Left lung (tissue), 10 donors: ENCODE results near the gene UPP1. TPM values are rescaled to one million over a fixed set of nuclear protein-coding genes. Genes with fewer than 3 reads are reported as not detected.

Source experiments
- ATAC-seq: fragments of 200-7000 bp; cut with Tn5 transposase; one replicate; pipeline ENCODE4 v1.9.1; 2020; ENCODE audit warnings: moderate library complexity
- DNase-seq, 4 donors: peaks; one replicate each; pipeline ENCODE4 v3.0.0-alpha.2; 2013 to 2020
- H3K27ac ChIP-seq, 2 donors: fragments of 200-600 bp; sonication (generic) in 1 of 2; one replicate each; pipeline versions ENCODE4 v1.5.0 to v1.8.0; 2020 to 2021
- H3K27me3 ChIP-seq, 2 donors: fragments of 200-600 bp; sonication (generic) in 1 of 2; one replicate each; pipeline versions ENCODE4 v1.5.0 to v1.8.0; 2020 to 2021
- H3K36me3 ChIP-seq, 2 donors: fragments of 200-600 bp; sonication (generic) in 1 of 2; one replicate each; pipeline versions ENCODE4 v1.5.0 to v1.8.0; 2020 to 2021
- H3K4me1 ChIP-seq, 2 donors: fragments of 200-600 bp; one replicate each; pipeline ENCODE4 v1.8.0; 2021
- H3K4me3 ChIP-seq, 2 donors: fragments of 200-600 bp; sonication (generic) in 1 of 2; one replicate each; pipeline versions ENCODE4 v1.5.0 to v1.8.0; 2020 to 2021; ENCODE audit warnings: mild to moderate bottlenecking in 1 of 2
- H3K9me3 ChIP-seq, 2 donors: fragments of 200-600 bp; sonication (generic) in 1 of 2; one replicate each; pipeline versions ENCODE4 v1.5.0 to v1.8.0; 2020 to 2021
- intact Hi-C, 2 donors: fragments of 100-400 bp; cut with DNase I; formaldehyde crosslinking; loops; one replicate each; pipeline versions ENCODE4 v1.11.2 to v1.14.2; 2022
- polyA plus RNA-seq, 6 donors: library from polyadenylated mRNA; unstranded; fragments of 120-200 nt; gene quantifications; one replicate each; pipeline ENCODE4 v1.2.1, GENCODE V29; 2013; ENCODE audit not compliant: insufficient read length in 6 of 6
- total RNA-seq, 2 donors: library from RNA; stranded (reverse); fragmentation: NEBNext Ultra II Directional; extraction: Animal tissue kit (Norgen Biotek cat#: 25700); gene quantifications; one replicate each; pipeline ENCODE4 v1.2.1, GENCODE V29; 2021
- TF ChIP-seq, protein P1 (sequence below), 2 donors: fragments of 200-600 bp; sonication (generic) in 1 of 2; IDR thresholded peaks; one replicate each; pipeline versions ENCODE4 v1.5.0 to v1.8.0; 2021; ENCODE audit warnings: antibody characterized with exemption in 2 of 2
- donor health status: DM: no; HTN: yes; CAD: no.
- donor health status: DM: no; HTN: no; CAD: no.

UPP1 gene
- total and polyA plus RNA-seq, 8 donors: 8.8 to 79.3 (median 9.7) TPM

DNA sequence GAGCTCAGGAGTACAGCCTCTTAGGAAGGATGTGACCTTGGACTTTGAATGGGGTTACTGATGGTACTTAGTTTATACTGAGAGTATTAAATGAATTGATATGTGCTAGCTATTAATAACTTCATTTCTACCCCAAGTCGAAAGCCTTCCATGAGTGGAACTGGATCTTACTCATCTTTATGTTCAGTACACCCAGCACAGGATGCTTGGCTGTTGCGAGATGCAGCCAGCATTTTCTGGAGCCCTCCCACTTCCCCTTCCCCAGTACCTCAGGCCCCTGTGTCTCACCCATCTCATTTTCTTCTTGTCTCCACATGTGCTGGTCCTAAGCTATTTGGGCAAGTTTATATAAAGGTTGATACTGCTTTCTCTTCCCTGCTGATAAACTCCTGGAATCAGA, 7.2 kb downstream of the UPP1 start:
- Histone ChIP-seq H3K4me1 (peaks cover 4 to 91% of the 10 kb centered on the region in 2 donors), H3K4me3 (peak overlapping the region in 1 of 2 donors; percentile 13)
- DNase-seq: no peak

DNA sequence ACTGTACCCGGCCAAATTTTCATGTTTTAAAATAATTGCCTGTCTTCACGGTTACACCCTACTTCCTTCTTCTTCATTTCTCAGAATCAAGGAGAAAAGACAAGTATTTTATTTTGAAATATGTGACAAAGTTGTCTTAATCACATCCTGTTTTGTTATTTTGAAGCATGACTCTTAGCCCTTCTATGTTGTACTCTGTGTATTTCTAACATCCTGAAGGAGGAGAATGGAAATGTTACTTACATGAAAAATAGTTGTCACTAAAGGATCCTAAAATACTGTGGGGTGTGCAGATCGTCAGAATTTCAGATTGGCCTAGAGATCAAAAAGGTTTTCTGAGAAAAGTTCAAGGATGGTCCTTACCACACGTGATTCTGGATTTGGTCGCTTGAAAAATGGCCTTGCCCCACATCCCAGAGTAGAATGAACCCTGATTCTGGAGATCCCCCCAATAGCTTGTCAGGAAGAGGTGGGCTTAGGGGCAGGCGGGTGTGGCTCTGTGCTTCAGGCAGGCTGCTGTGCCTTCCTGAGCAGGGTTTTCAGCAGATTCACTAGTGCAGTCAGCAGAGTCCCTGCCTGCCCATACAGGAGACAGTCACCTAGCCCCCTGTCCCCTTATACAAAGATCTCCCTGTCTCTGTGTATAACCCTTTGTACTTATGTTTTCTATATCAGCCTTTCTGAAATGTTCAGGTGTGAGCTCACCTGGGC, 8.6 kb downstream of the UPP1 start:
- ATAC-seq: peak; percentile 32
- Histone ChIP-seq H3K36me3 (peaks cover 0 to 95% of the 10 kb centered on the region in 2 donors), H3K27ac (peak overlapping the region; percentile 35 to 85), H3K27me3 (no peaks in the 10 kb centered on the region), H3K4me3 (peak overlapping the region in 1 of 2 donors; percentile 13), H3K9me3 (no peaks in the 10 kb centered on the region), H3K4me1 (peaks cover 4 to 77% of the 10 kb centered on the region in 2 donors)
- TF ChIP-seq, protein P1, sequence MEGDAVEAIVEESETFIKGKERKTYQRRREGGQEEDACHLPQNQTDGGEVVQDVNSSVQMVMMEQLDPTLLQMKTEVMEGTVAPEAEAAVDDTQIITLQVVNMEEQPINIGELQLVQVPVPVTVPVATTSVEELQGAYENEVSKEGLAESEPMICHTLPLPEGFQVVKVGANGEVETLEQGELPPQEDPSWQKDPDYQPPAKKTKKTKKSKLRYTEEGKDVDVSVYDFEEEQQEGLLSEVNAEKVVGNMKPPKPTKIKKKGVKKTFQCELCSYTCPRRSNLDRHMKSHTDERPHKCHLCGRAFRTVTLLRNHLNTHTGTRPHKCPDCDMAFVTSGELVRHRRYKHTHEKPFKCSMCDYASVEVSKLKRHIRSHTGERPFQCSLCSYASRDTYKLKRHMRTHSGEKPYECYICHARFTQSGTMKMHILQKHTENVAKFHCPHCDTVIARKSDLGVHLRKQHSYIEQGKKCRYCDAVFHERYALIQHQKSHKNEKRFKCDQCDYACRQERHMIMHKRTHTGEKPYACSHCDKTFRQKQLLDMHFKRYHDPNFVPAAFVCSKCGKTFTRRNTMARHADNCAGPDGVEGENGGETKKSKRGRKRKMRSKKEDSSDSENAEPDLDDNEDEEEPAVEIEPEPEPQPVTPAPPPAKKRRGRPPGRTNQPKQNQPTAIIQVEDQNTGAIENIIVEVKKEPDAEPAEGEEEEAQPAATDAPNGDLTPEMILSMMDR (IDR thresholded peaks at IDR 0.05): no peak
- intact Hi-C loops: no loop called here
- DNase-seq: no peak

More for the DNA sequence above, 7.2 kb downstream of the UPP1 start:
- Histone ChIP-seq H3K27me3 (no peaks in the 10 kb centered on the region), H3K27ac (peak overlapping the region; percentile 35 to 85), H3K36me3 (peaks cover 0 to 95% of the 10 kb centered on the region in 2 donors), H3K9me3 (no peaks in the 10 kb centered on the region)
- peak; percentile 48 for ATAC-seq
- TF ChIP-seq, protein P1 (IDR thresholded peaks at IDR 0.05): no peak
- intact Hi-C loops: no loop called here

DNA sequence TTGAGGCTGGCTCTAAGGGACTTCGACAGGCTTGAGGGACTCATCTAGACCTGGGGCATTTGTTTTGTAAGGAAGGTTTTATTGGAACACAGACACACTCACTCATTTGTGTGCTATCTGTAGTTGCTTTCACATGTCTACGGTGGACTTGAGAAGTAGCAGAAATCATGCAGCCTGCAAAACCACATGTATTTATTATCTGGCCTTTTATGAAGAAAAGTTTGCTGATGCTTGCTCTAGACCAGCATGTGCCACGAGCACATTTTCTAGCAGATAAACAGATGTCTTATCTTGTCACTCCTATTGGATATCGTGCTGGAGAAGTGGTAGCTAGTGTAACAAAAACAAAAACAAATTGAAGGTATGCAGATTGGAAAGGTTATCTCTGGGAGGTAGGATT, 9.8 kb downstream of the UPP1 start:
- DNase-seq (no peak), ATAC-seq (no peak)
- H3K4me1 ChIP-seq: peaks cover 4 to 65% of the 10 kb centered on the region in 2 donors
- intact Hi-C loops: no loop called here
- no peaks in the 10 kb centered on the region for H3K9me3 ChIP-seq
- H3K4me3 ChIP-seq: no peak overlapping the region
- peak overlapping the region in 1 of 2 donors; percentile 85 for H3K27ac ChIP-seq
- no peaks in the 10 kb centered on the region for H3K27me3 ChIP-seq
- H3K36me3 ChIP-seq: peaks cover 0 to 95% of the 10 kb centered on the region in 2 donors
- TF ChIP-seq, protein P1 (IDR thresholded peaks at IDR 0.05): no peak

DNA sequence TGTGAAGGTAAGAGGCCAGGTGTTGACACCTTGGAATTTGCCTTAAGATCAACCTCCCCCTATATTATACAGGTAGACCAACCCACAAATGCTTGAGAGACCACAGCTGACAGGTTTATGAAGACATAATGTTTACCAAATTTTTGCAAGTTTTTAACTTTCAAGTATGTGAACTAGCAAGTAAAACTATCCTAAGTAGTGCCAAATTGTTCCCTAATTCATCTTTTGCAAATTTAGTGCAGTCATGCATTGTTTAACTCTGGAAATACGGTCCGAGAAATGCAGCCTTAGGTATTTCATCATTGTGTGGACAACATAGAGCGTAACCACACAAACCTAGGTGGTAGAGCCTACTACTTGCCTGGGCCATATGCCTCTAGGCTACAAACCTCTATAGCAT, 10.7 kb downstream of the UPP1 start:
- H3K4me3 ChIP-seq: no peak overlapping the region
- H3K36me3 ChIP-seq: peaks cover 0 to 95% of the 10 kb centered on the region in 2 donors
- no peaks in the 10 kb centered on the region for H3K9me3 ChIP-seq
- ATAC-seq: no peak
- H3K27me3 ChIP-seq: no peaks in the 10 kb centered on the region
- TF ChIP-seq, protein P1 (IDR thresholded peaks at IDR 0.05): no peak
- intact Hi-C loops: loop anchor here in 1 of 2 donors (10.0 kb wide), 1 partner anchor 65 kb away; the partner anchor contains the start of gene C7orf57
- no peak for DNase-seq
- H3K27ac ChIP-seq: peak overlapping the region in 1 of 2 donors; percentile 85
- peaks cover 1 to 56% of the 10 kb centered on the region in 2 donors for H3K4me1 ChIP-seq

DNA sequence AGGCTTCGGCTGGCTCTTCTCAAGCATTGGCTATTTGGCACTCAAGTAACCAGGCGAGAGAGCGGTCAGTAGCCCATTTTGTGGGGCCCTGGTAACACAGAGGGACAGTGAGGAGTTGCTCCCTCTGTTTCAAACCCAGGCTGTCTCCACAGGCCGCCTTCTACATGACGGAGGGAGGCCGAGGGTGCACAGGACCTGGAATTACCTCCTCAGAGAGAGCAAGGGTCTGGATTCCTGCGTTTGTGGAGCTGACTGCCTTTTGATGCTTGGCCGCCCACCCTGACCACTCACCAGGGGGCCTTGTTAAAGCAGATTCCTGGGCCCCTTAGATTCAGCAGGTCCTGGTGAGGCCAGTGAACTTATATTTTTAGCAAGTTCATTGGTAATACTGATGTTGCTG, 12.3 kb downstream of the UPP1 start:
- intact Hi-C loops: loop anchor here in 1 of 2 donors (10.0 kb wide), 1 partner anchor 67 kb away; the partner anchor contains the start of gene C7orf57
- TF ChIP-seq, protein P1 (IDR thresholded peaks at IDR 0.05): no peak
- ATAC-seq (no peak), DNase-seq (no peak)
- Histone ChIP-seq H3K4me1 (peaks cover 0 to 40% of the 10 kb centered on the region in 2 donors), H3K27me3 (no peaks in the 10 kb centered on the region), H3K4me3 (no peak overlapping the region), H3K27ac (no peak overlapping the region), H3K9me3 (no peaks in the 10 kb centered on the region), H3K36me3 (peaks cover 0 to 95% of the 10 kb centered on the region in 2 donors)
